HUES48 (cell line): ENCODE data around the gene CCDC120.

Source experiments
- H3K27ac ChIP-seq: one replicate; pipeline ENCODE4 v1.7.0; 2013; ENCODE audit warnings: low read depth, low read length, inconsistent platforms
- H3K27me3 ChIP-seq: 2 replicates; pipeline ENCODE4 v1.6.1; 2013; ENCODE audit warnings: mild to moderate bottlenecking, low read length; ENCODE audit not compliant: control insufficient read depth, insufficient read depth
- H3K36me3 ChIP-seq: 2 replicates; pipeline ENCODE4 v1.6.1; 2013; ENCODE audit warnings: low read length; ENCODE audit not compliant: control insufficient read depth, insufficient read depth
- H3K4me1 ChIP-seq: 2 replicates; pipeline ENCODE4 v1.6.1; 2013; ENCODE audit warnings: mild to moderate bottlenecking, low read length; ENCODE audit not compliant: control insufficient read depth, insufficient read depth
- H3K4me3 ChIP-seq: 2 replicates; pipeline ENCODE4 v1.5.1; 2013; ENCODE audit warnings: mild to moderate bottlenecking, low read depth, low read length
- H3K9ac ChIP-seq: 2 replicates; pipeline ENCODE4 v1.6.1; 2013; ENCODE audit warnings: mild to moderate bottlenecking, low read depth, low read length, moderate library complexity
- H3K9me3 ChIP-seq: 2 replicates; pipeline ENCODE4 v1.6.1; 2013; ENCODE audit warnings: low read length; ENCODE audit not compliant: control insufficient read depth, insufficient read depth

CCDC120 gene

GRCh38 chrX:49063715-49064114 lies 4.9 kb downstream of the CCDC120 start:
- Histone ChIP-seq H3K27me3 (no peaks in the 10 kb centered on the region), H3K36me3 (peaks cover 16% of the 10 kb centered on the region; the same call in 1 of the 2 replicates), H3K9ac (no peak overlapping the region)

GRCh38 chrX:49064303-49064702 lies 5.5 kb downstream of the CCDC120 start:
- Histone ChIP-seq H3K4me1 (no peaks in the 10 kb centered on the region), H3K27ac (no peak overlapping the region), H3K36me3 (peaks cover 16% of the 10 kb centered on the region; the same call in 1 of the 2 replicates), H3K4me3 (no peak overlapping the region), H3K27me3 (no peaks in the 10 kb centered on the region), H3K9ac (no peak overlapping the region), H3K9me3 (peaks cover 33% of the 10 kb centered on the region)

More at GRCh38 chrX:49063715-49064114, 4.9 kb downstream of the CCDC120 start:
- Histone ChIP-seq H3K9me3 (peaks cover 28% of the 10 kb centered on the region), H3K4me1 (no peaks in the 10 kb centered on the region), H3K4me3 (no peak overlapping the region), H3K27ac (no peak overlapping the region)

GRCh38 chrX:49064735-49065134 lies 5.9 kb downstream of the CCDC120 start:
- no peak overlapping the region for H3K9ac ChIP-seq
- H3K4me3 ChIP-seq: no peak overlapping the region
- no peaks in the 10 kb centered on the region for H3K4me1 ChIP-seq
- no peaks in the 10 kb centered on the region for H3K27me3 ChIP-seq
- peaks cover 16% of the 10 kb centered on the region; the same call in 1 of the 2 replicates for H3K36me3 ChIP-seq
- H3K27ac ChIP-seq: no peak overlapping the region
- peaks cover 33% of the 10 kb centered on the region for H3K9me3 ChIP-seq

- no peak overlapping the region for H3K27ac ChIP-seq
These were observed 7.5 kb downstream of the CCDC120 start for GRCh38 chrX:49066278-49066677.

GRCh38 chrX:49066690-49067089 lies 7.9 kb downstream of the CCDC120 start:
- no peaks in the 10 kb centered on the region for H3K27me3 ChIP-seq
- peaks cover 33% of the 10 kb centered on the region for H3K9me3 ChIP-seq
- H3K27ac ChIP-seq: no peak overlapping the region

More at GRCh38 chrX:49066278-49066677, 7.5 kb downstream of the CCDC120 start:
- no peak overlapping the region for H3K9ac ChIP-seq
- peaks cover 16% of the 10 kb centered on the region; the same call in 1 of the 2 replicates for H3K36me3 ChIP-seq
- H3K4me1 ChIP-seq: no peaks in the 10 kb centered on the region
- H3K27me3 ChIP-seq: no peaks in the 10 kb centered on the region
- peaks cover 33% of the 10 kb centered on the region for H3K9me3 ChIP-seq
- no peak overlapping the region for H3K4me3 ChIP-seq

GRCh38 chrX:49067285-49068120 lies 8.7 kb downstream of the CCDC120 start:
- H3K4me1 ChIP-seq: no peaks in the 10 kb centered on the region

More at GRCh38 chrX:49066690-49067089, 7.9 kb downstream of the CCDC120 start:
- H3K9ac ChIP-seq: no peak overlapping the region
- no peaks in the 10 kb centered on the region for H3K4me1 ChIP-seq
- H3K36me3 ChIP-seq: peaks cover 16% of the 10 kb centered on the region; the same call in 1 of the 2 replicates
- H3K4me3 ChIP-seq: no peak overlapping the region

GRCh38 chrX:49069038-49069437 lies 10.2 kb downstream of the CCDC120 start:
- Histone ChIP-seq H3K36me3 (peaks cover 13% of the 10 kb centered on the region; the same call in 1 of the 2 replicates), H3K4me1 (no peaks in the 10 kb centered on the region), H3K9ac (no peak overlapping the region), H3K27me3 (no peaks in the 10 kb centered on the region), H3K4me3 (no peak overlapping the region), H3K27ac (no peak overlapping the region), H3K9me3 (peaks cover 26% of the 10 kb centered on the region)

More at GRCh38 chrX:49067285-49068120, 8.7 kb downstream of the CCDC120 start:
- Histone ChIP-seq H3K36me3 (peaks cover 16% of the 10 kb centered on the region; the same call in 1 of the 2 replicates), H3K4me3 (no peak overlapping the region), H3K9me3 (peaks cover 26% of the 10 kb centered on the region), H3K9ac (no peak overlapping the region), H3K27me3 (no peaks in the 10 kb centered on the region), H3K27ac (no peak overlapping the region)

GRCh38 chrX:49070988-49071387 lies 12.2 kb downstream of the CCDC120 start:
- H3K27ac ChIP-seq: no peak overlapping the region
- H3K36me3 ChIP-seq: peaks cover 6% of the 10 kb centered on the region; the same call in 1 of the 2 replicates
- H3K9me3 ChIP-seq: peaks cover 28% of the 10 kb centered on the region
- no peak overlapping the region for H3K4me3 ChIP-seq
- H3K4me1 ChIP-seq: no peaks in the 10 kb centered on the region
- no peaks in the 10 kb centered on the region for H3K27me3 ChIP-seq
- no peak overlapping the region for H3K9ac ChIP-seq

GRCh38 chrX:49071877-49072711 lies 13.3 kb downstream of the CCDC120 start:
- H3K4me1 ChIP-seq: no peaks in the 10 kb centered on the region
- H3K27me3 ChIP-seq: no peaks in the 10 kb centered on the region
- H3K27ac ChIP-seq: no peak overlapping the region
- peaks cover 10% of the 10 kb centered on the region; the same call in 1 of the 2 replicates for H3K36me3 ChIP-seq
- no peak overlapping the region for H3K9ac ChIP-seq
- H3K4me3 ChIP-seq: peak overlapping the region; percentile 71
- peaks cover 31% of the 10 kb centered on the region for H3K9me3 ChIP-seq

GRCh38 chrX:49072712-49073095 lies 13.9 kb downstream of the CCDC120 start:
- H3K27ac ChIP-seq: no peak overlapping the region

More at GRCh38 chrX:49072712-49073095, 13.9 kb downstream of the CCDC120 start:
- H3K9me3 ChIP-seq: peaks cover 35% of the 10 kb centered on the region
- H3K9ac ChIP-seq: no peak overlapping the region
- H3K27me3 ChIP-seq: no peaks in the 10 kb centered on the region
- no peaks in the 10 kb centered on the region for H3K4me1 ChIP-seq
- H3K4me3 ChIP-seq: peak overlapping the region; percentile 71
- peaks cover 16% of the 10 kb centered on the region; the same call in 1 of the 2 replicates for H3K36me3 ChIP-seq
